Mesothelial cell of epicardium (in vitro differentiated cells): ENCODE results near the gene MDC1. TPM values are rescaled to one million over a fixed set of nuclear protein-coding genes. Genes with fewer than 3 reads are reported as not detected.
"Not testable (repeated sequence)": the region's sequence is repeated elsewhere in the genome, so short reads cannot be mapped to it uniquely, and the experiment has no call there.

Experiments used
- DNase-seq, 2 experiments: peaks; one replicate each; pipeline ENCODE4 v3.0.0; 2021; ENCODE audit warnings: low spot score in 2 of 2; ENCODE audit not compliant: unreplicated experiment in 2 of 2
- H3K27ac Mint-ChIP-seq: 2 replicates; pipeline ENCODE4 v1.8.0; 2021; ENCODE audit warnings: mixed read lengths
- H3K27me3 Mint-ChIP-seq: 2 replicates; pipeline ENCODE4 v1.8.0; 2021; ENCODE audit warnings: low read depth, mixed read lengths
- H3K36me3 Mint-ChIP-seq: 2 replicates; pipeline ENCODE4 v1.8.0; 2021; ENCODE audit warnings: mixed read lengths
- H3K4me1 Mint-ChIP-seq: 2 replicates; pipeline ENCODE4 v1.8.0; 2021; ENCODE audit warnings: mixed read lengths
- H3K4me3 Mint-ChIP-seq: 2 replicates; pipeline ENCODE4 v1.8.0; 2021; ENCODE audit warnings: mild to moderate bottlenecking, moderate library complexity, mixed read lengths
- H3K9me3 Mint-ChIP-seq: 2 replicates; pipeline ENCODE4 v1.8.0; 2021; ENCODE audit warnings: mixed read lengths
- CTCF ChIP-seq: fragments of 200-600 bp; sonication (generic); IDR thresholded peaks from one replicate; pipeline ENCODE4 v1.5.0; 2021; ENCODE audit warnings: antibody characterized with exemption; ENCODE audit not compliant: unreplicated experiment
- total RNA-seq: library from RNA; stranded (reverse); gene quantifications from 3 replicates; pipeline ENCODE4 v1.2.1, GENCODE V29; 2021

MDC1 gene
- total RNA-seq, 1 donor from 2014 or later, result 51.9 TPM

GRCh38 chr6:30763155-30763617 lies 46.1 kb upstream of the MDC1 start:
- H3K9me3 Mint-ChIP-seq, result no peaks in the 10 kb centered on the region
- H3K4me1 Mint-ChIP-seq, result peaks cover 74% of the 10 kb centered on the region
- no peaks in the 10 kb centered on the region for H3K36me3 Mint-ChIP-seq
- peak overlapping the region; percentile 95 for H3K27ac Mint-ChIP-seq
- H3K27me3 Mint-ChIP-seq, result no peaks in the 10 kb centered on the region
- TF ChIP-seq CTCF, result no peak
- DNase-seq, result no peak
- no peak overlapping the region for H3K4me3 Mint-ChIP-seq

- no peaks in the 10 kb centered on the region for H3K27me3 Mint-ChIP-seq
- H3K9me3 Mint-ChIP-seq, result no peaks in the 10 kb centered on the region
- H3K4me1 Mint-ChIP-seq, result peaks cover 73% of the 10 kb centered on the region
- no peak overlapping the region for H3K4me3 Mint-ChIP-seq
- DNase-seq, result no peak
- peak overlapping the region; percentile 78 for H3K27ac Mint-ChIP-seq
- no peak for TF ChIP-seq CTCF
- H3K36me3 Mint-ChIP-seq, result no peaks in the 10 kb centered on the region
These were observed 44.8 kb upstream of the MDC1 start for GRCh38 chr6:30761791-30762429.

GRCh38 chr6:30760549-30760948 lies 43.5 kb upstream of the MDC1 start:
- H3K9me3 Mint-ChIP-seq, result no peaks in the 10 kb centered on the region
- H3K36me3 Mint-ChIP-seq, result no peaks in the 10 kb centered on the region
- DNase-seq, result no peak
- peak overlapping the region; percentile 99 for H3K27ac Mint-ChIP-seq
- peaks cover 63% of the 10 kb centered on the region for H3K4me1 Mint-ChIP-seq
- H3K27me3 Mint-ChIP-seq, result no peaks in the 10 kb centered on the region
- H3K4me3 Mint-ChIP-seq, result no peak overlapping the region
- no peak for TF ChIP-seq CTCF

- H3K4me1 Mint-ChIP-seq, result peaks cover 56% of the 10 kb centered on the region
- H3K27ac Mint-ChIP-seq, result peak overlapping the region; percentile 99
- no peaks in the 10 kb centered on the region for H3K27me3 Mint-ChIP-seq
- no peaks in the 10 kb centered on the region for H3K36me3 Mint-ChIP-seq
- no peak for TF ChIP-seq CTCF
- DNase-seq, result peak in 1 of 2 experiments; percentile 52
- no peaks in the 10 kb centered on the region for H3K9me3 Mint-ChIP-seq
- no peak overlapping the region for H3K4me3 Mint-ChIP-seq
These were observed 42.6 kb upstream of the MDC1 start for GRCh38 chr6:30759575-30760239.

GRCh38 chr6:30757261-30757904 lies 40.3 kb upstream of the MDC1 start:
- Mint-ChIP-seq H3K36me3 (no peaks in the 10 kb centered on the region), H3K9me3 (no peaks in the 10 kb centered on the region), H3K4me3 (no peak overlapping the region), H3K27ac (peak overlapping the region; percentile 71), H3K4me1 (peaks cover 48% of the 10 kb centered on the region), H3K27me3 (no peaks in the 10 kb centered on the region)
- no peak for TF ChIP-seq CTCF
- DNase-seq, result no peak

GRCh38 chr6:30756405-30757003 lies 39.4 kb upstream of the MDC1 start:
- not testable (repeated sequence) for H3K9me3 Mint-ChIP-seq, H3K4me3 Mint-ChIP-seq, H3K36me3 Mint-ChIP-seq, H3K27me3 Mint-ChIP-seq, DNase-seq, H3K27ac Mint-ChIP-seq
- H3K4me1 Mint-ChIP-seq, result peaks cover 53% of the 10 kb centered on the region
